Activated T-cell treated with anti-CD3 and anti-CD28 coated beads for 1 hour (primary cell): ENCODE data around the gene NAGLU.
A peak's percentile ranks its signal among the peaks of the same experiment; 100 is the strongest.

Experiments used
- DNase-seq: peaks from one replicate; pipeline ENCODE4 v3.0.0-alpha.2; 2020; ENCODE audit warnings: low read depth

The NAGLU gene

DNA sequence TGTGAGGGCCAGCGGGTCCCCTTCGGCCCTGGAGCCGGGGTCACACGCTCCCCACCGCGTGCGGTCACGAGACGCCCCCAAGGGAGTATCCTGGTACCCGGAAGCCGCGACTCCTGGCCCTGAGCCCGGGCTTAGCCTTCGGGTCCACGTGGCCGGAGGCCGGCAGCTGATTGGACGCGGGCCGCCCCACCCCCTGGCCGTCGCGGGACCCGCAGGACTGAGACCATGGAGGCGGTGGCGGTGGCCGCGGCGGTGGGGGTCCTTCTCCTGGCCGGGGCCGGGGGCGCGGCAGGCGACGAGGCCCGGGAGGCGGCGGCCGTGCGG, at the start of gene NAGLU:
NAGLU (plus strand) TSS at position 194 of the 324 bp plus-strand sequence; CDS start at position 226, 32 bp downstream.
- peak; percentile 70 for DNase-seq

DNA sequence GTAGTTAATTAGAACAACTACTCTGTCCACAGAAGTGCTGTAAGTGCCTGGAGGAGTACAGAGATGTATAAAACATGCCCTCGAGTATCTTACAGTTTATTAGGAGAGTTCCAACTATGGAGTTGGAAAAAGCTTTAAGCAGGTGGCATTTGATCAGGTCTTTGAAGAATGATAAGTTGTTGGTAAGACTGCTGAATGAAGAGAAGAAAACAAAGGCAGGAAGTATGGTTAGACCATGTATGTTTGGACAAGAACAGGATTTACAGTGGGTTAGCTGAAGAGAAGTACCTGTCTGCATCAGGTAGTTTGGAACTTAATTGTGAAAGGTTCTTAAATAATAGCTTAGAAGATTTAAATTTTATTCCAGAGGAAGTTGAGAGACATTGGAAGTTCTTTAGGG, 48.0 kb upstream of the NAGLU start:
- DNase-seq, result no peak

DNA sequence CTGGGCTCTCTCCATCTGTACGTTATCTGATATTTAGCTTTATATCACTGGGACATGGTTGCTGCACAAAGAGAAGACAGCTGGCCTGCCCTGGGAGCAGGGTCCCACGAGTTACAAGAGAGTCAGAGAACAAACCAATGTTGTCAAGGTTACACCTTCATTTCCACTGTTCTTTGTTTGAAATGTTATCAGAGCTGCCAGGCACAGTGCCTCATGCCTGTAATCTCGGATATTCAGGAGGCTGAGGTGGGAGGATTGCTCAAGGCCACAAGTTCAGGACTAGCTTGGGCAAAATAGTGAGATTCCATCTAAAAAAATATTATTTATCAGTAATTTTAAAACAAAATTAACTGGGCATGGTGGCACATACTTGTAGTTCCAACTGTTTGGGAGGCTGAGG, 42.7 kb upstream of the NAGLU start:
- no peak for DNase-seq

DNA sequence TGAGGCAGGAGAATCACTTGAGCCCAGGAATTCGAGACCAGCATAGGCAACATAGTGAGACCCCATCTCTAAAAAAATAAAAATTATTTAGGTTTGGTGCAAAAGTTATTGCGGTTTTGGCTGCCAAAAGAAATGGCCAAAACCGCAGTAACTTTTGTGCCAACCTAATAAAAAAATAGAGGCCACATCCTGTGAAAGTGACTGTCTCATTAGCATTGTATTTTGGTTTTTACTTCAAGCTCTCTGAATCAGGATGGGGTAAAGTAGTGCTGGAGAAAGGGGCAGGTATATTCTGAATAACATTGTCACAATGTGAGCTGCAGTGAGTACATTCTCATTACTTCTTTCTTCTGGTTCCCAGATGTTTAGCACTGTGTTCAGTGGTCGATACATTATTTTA, 41.4 kb upstream of the NAGLU start:
- no peak for DNase-seq

DNA sequence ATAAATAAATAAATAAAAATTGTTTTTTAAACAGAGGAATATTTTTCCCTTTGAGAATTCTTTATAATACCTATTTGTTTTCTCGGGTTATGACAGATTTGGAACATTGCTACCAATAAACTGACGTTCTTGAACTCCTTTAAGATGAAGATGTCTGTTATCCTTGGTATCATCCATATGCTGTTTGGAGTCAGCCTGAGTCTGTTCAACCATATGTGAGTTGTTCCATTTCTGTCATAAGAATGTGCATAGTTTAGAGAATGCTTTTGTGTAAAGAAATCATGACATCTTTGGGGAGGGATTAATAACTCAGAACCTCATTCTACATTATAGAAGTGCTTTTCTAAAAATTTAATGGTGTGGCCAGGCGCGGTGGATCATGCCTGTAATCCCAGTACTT, 37.2 kb upstream of the NAGLU start:
- no peak for DNase-seq

DNA sequence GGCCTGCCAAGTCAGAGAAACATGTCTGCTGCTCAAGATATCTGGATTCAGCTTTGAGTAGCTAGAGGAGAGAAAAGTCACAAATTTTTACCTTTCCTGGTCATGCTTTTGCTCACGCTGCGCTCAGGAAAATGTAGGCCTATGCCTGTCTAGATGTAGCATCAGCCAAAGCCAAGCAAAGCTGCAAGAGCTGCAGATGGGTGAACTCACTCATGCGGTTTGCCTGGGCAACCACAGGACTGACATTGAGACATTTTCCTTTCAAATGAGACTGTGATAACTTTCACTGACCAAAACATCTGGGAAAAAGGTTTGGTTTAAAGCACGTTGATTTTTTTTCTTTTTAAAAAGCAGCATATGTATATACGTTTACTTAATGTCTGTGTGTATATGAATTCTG, 34.0 kb upstream of the NAGLU start:
- no peak for DNase-seq

DNA sequence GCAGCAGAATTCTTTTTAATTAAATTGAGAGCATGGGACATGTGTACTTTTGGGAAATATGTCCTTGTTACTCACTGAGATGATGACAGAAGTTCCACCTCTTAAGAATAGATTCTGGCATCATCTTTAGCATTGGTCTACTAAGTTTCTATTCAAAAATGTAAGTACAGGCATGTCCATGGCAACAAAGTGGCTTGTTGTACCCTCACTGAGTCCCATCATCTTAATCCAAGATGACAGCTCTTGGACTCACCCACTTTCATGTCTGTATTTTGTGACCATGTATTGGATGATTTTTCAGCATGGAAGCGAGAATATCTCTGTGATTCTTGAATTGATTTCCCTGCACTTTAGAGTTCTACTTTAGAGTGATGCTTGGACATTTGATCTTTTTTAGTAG, 33.1 kb upstream of the NAGLU start:
- no peak for DNase-seq

DNA sequence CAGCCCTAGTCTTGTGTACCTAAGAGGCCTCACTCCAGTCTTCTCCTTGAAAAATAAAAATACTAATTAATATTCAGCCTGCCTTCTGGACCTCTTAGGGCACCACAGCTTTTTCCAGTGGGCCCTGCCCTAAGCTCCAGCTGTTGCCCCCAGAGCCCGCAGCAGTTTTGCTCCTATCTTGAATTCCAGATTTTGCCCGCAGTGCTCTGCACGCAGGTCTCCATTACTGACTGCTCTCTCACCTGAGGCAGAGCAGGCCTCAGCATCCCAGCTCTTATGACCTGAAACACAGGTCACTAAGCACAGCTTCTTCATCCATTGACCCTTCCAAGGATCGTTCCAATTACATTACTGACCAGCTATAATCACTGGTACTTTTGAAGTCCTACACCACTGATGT, 28.4 kb upstream of the NAGLU start:
- DNase-seq, result no peak

DNA sequence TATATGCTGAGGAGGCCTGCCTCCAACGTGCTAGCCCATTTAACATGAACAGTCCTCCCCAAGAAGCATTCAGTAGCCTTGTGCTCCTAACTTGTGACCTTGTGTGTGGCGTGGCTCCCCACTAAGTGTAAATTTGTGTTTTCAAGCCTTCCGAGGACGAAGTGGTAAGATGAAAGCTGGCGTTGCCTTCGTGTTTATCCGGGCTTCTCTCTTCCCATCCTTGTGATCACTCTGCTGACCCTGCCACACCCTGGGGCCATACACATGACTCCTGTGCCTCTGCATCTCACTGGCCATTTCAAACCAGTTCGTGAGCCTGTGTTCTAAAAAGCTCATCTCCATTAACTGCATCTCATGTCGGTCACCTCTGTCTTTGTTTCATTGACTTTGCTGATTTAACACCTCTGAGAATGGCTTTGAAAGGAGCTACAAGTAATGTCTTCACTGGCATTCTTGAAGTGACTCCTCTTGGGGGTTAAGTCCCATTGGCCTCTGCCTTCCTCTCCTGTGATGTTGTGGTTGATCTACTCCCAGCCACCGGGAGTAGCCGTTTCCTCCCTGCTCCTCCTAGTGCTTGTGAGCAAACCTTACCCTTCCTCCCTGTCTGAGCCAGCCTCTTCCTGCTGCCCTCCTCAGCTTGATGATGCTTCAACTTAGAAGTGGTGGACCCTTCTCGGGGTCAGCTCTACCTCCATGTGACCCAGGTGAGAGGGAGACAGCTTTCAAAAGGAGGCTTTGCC, 27.4 kb upstream of the NAGLU start:
- DNase-seq, result no peak

DNA sequence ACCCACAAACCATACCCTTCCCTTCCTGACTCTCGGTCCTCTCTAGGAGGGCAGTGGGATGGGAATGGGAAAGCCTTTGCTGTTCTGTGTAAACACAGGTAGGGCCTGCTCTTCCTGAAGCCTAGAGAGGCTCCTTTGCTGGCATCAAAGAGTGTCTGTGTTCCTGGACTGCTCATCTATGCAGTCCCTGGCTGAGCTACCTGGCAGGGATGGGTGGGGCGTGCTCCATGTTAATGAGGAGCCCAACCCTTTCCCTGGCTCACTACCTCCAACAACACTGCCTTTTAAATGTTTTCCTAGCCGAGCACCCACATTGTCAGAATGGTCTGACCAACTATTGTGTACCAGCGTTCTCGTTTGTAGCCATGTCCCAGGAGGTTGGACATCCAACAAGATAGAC, 26.6 kb upstream of the NAGLU start:
- no peak for DNase-seq

DNA sequence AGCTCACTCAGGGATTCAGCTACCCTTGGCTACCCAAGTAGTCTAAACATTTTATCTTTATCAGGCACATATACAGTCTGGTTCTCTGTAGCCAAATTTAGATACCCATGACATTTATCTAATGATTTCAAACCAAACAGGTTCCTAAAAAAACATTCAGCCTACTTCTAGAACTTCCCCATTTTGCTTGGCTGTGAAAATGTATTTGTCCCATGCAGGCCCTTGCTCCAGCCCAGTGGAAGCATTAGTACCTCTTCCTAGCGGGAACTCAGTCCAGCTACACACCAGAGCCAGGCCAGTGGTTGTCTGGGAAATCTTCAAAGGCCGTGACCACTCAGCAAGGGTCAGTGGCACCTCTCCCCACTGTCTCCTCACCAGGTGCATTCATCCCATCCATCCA, 26.2 kb upstream of the NAGLU start:
- no peak for DNase-seq

DNA sequence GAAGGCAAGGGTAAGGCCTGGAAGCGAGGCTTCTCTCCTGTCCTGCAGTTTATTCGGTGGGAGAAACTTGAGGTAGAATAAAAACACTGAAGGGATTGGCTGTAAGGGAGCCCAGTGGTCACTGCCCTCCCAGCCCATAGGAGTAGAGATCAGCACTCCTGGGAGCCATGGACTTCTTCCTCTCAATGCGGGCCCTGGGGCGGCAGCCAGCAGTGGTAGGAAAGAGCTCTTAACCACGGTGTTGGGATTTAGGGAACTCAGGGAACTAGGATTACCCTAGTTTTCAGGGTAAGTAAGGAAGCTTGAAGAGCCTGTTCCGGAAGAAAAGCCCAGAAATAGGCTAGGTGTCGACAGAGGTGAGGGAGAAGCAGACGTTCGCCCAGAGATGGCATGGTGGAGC, 23.8 kb upstream of the NAGLU start:
- no peak for DNase-seq

DNA sequence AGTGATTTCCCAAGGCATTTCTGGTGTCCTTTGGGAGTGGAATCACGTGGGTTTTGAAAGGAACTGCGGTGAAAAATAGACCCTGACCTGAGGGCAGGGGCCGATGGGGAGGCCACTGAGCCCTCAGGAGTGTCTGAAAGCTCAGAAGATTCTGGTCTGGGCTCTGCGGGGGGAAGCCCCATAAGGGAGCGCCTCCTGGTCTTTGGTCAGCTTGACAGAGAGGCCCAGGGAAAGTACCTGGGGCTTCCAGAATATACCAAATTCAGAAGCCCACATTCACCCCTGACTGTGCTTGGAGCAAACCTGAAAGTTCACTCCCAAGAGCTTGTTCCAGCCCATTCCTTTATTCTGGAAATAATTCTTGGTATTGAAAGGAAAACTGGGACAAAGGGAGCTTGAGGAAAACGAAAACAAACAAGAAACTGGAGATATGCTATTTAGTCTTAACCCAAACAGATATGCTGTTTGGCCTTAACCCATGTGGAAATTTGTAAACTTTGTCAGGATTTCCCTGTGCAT, 23.2 kb upstream of the NAGLU start:
- no peak for DNase-seq

DNA sequence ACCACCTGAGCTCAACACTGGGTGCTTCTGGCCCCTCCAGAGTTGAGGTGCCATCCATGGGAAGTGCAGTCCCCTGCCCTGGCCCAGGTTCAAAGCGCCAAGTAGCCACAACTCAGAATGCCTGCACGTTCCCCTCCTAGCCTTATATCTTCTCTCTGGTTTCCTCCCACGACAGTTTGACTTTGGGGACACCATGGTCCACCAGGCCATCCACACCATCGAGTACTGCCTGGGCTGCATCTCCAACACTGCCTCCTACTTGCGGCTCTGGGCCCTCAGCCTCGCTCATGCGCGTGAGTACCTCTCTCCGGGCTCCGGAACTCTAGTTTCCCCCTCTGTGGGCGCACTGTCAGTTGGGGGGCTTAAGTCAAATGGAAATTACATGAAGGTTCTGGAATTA, 22.4 kb upstream of the NAGLU start:
- no peak for DNase-seq

DNA sequence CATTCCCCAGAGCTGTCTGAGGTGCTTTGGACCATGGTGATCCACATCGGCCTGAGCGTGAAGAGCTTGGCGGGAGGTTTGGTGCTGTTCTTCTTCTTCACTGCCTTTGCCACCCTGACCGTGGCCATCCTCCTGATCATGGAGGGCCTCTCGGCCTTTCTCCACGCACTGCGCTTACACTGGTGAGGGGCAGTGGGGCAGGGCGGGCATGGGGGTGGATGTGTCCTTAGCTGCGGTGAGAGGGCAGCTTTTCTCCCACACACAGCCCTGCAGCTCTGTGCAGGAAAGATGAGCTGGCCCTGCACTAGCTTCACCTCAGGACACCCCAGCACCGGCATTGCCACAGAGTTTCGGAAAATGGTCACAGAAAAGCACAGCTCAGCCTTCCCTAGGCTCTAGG, 21.8 kb upstream of the NAGLU start:
- no peak for DNase-seq

DNA sequence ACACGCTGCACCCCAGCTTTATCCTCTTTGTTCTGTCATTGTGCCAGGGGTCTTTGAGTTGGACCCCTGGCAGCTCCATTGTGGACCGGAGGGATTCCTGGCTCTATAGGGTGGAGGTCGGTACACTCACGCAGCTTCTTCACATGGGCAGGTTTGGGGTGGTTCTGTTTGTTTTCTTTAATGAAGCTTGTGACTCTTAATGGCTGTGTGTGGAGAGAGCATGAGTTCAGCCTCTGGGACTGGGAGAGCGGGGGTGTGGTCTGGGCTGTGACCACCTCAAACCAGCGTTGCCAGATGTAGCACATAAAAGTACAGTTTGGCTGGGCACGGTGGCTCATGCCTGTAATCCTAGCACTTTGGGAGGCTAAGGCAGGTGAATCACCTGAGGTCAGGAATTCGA, 21.2 kb upstream of the NAGLU start:
- no peak for DNase-seq

DNA sequence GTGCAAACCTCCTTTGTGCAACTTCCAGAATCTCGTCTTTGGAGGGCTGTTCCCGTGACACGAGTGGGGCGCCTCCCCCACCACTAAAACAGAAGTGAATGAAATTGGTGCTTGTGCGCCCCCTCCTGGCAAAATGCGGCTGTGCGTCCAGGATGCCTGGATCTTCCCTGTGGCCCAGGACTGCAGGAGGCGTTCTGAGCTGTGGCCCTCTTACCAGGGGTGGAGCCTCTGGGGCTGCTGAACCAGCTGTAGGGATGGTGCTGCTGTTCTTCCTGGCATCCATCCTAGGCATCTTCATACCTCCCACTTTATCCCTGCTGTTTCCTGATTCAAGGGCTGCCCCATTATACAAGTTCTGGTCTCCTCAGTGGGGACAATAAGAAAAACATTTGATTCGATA, 18.5 kb upstream of the NAGLU start:
- DNase-seq, result peak; percentile 84

DNA sequence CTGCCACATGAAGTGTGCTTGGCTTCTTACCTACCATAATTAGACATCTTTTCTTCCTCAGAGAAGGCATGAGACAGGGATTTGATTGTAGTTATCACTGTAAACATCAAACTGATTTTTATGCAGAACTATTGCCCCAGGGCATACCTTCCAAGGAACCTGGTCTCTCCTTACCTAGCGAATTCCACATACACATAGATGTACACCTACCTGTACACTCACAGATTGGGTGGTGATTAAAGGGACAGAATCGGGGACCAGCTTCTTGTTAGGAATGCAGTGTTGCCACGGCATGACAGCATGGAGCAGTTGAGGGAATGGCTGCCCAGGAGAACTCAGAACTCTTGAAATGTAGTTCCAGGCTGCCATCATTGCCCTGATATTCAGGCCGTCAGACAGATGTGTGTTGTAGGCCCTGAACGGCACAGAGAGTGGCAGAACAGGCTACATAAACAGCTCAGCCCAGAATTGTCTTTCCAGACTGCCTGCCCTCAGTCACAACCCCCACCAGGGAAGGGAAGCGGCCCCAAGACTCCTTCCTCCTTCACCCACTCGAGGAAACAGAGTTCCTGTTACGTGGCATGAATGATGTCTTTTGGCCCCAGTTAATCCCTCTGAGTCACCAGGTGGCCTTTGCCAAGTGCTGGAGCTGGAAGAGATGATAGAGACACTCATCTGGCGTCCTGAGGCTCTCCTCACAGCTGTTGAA, 17.8 kb upstream of the NAGLU start:
- DNase-seq, result no peak

DNA sequence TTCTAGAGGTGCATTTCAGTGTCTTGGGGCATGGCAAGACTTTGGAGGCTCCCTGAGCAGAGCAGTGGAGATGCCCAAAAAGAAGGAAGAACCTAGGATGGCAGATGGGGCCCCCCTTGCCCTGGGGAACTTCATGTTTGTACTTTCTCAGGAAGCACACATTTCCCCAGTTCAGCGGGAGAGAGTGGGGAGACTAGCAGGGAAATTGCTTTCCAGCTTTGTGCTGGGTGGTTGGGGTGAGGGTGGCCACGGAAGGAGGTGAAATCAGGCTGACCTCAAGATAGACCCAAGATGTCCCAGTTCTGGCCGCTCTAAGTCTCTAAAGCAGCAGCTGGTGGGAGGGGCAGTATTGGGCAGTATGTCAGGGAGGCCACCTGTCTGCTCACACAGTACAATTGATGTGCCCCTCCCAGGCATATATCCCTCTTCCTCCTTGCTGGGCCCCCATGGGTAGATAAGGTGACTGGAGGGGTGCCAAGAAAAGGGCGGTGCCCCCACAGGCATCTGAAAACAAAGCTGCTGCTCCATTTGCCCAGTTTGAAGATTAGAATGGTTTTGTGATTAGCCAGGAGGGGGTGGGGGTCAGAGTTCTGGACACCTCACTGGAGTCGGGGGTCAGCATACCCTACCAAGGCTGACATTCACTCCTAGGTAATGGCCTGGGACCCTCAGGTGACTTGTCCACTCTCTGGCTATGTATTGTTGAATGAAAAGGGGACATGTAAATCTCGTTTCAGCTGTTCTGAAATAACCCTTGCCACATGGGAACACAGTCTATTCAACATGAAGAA, 17.1 kb upstream of the NAGLU start:
- DNase-seq, result no peak

DNA sequence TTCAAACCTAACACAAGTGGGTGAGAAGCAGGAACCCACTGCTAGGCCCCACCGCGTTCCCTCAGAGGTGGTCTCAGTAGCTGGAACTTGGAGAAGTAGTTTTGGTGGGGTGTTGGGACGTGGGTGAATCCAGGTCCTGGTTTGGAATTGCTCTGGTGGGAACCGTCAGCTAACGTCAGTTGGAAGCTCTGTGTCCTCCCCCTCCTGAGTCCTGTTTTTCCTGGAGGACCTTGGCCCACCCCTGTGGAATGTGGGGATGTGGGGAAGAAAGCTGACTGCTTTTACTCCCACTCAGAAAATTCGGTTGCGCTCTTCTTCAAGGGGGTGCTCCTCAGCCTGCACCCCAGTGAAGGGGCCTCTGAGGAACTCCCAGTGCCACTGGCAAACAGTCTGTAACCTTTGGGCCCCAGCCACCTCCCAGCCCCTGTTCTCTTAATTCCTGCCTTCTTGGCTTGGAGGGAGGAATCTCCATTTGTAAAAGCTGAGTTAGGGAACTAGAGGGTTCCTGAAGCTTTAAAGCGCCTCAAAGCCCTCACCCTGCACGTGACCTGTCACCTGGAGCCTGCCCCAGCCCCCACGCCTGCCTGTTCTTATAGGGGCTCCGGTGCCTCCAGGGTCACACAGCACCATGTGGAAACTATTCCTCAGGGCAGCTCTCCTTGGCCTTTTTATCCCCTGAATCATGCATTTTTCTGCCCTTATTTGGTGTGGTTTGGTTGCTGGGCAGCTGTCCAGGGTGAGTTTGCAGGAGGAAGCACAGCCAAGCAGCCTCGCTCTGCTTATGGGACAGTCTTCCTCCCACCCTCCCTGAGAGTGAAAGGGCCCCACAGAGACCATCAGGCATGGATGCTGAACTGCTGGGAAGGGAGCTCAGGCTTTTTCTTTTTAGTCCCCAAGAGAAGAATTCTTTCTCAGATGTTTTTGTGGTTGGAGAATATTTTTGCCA, 16.2 kb upstream of the NAGLU start:
- DNase-seq, result no peak

DNA sequence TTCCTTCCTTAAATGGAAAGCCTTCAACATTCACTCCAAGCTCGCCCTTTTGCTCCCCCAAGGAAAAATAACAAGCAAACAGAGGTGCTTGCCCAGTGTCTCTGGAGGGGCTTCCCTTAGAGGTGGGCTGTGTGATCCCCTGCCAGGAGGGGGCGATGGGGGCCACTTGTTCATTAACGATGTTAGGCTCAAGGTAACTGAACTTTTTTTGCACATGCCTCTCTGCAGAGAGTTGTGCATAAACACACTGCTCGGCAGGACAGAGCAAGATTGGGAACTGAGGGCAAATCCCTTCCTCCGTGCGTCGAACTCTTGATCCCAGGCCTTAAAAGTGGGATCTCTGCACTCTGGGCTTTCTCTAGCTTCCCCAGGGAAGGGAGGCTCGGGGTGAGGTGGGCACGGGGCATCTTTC, 15.5 kb upstream of the NAGLU start:
- DNase-seq, result no peak

DNA sequence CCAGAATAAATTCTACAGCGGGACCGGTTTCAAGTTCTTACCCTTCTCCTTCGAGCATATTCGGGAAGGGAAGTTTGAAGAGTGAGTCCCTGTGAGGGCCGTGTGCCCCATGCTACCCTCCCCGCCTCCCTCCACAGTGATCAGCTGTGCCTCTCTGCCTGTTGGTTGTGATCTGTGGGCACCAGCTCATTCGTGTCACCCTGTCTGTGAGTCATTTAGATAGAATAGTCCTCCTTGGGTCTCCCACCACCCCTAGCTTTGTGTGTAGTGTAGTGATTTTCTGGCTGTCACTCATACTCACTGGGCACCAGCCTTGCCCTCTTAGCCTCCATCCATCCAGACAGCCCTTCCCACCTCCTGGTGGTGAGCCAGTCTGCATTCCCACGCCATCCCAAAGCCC, 15.0 kb upstream of the NAGLU start:
- DNase-seq, result no peak
